K562 (cell line): ENCODE measurements around the gene PGRMC2. TPM values are rescaled to one million over a fixed set of nuclear protein-coding genes. Genes with fewer than 3 reads are reported as not detected.

Experiments used
- ATAC-seq: fragments of 200-7000 bp; cut with Tn5 transposase; 3 replicates; pipeline ENCODE4 v1.9.1; 2020; ENCODE audit warnings: moderate library complexity
- BruUV-seq: library from RNA; stranded (reverse); fragments of 400-500 nt; replicated peaks from 2 replicates; lab custom pipeline; 2021; lab: Mats Ljungman, UMichigan
- CTCF ChIA-PET: fragments of 300-600 bp; formaldehyde crosslinking; extraction: SDS; loops from one replicate; lab custom pipeline; 2021; ENCODE audit warnings: low intra/inter-chr PET ratio; lab: Yijun Ruan, JAX
- POLR2A ChIA-PET: fragments of 300-600, 350-650 bp; sonication (Branson Sonifier 250); formaldehyde crosslinking; extraction: SDS; loops from one replicate; lab custom pipeline; 2021; ENCODE audit warnings: antibody characterized with exemption, inconsistent platforms; lab: Yijun Ruan, JAX
- DNase-seq, 4 experiments: peaks; one replicate each; pipeline versions ENCODE4 v3.0.0 to v3.0.0-alpha.2; 2011 to 2018; ENCODE audit warnings: low spot score in 3 of 4, mixed read lengths in 3 of 4; ENCODE audit errors: extremely low read depth in 1 of 4
- FAIRE-seq: peaks from 2 replicates; lab custom pipeline; 2011; peaks lifted over from hg19 to GRCh38; lab: Jason Lieb, UNC
- H2AFZ ChIP-seq: 2 replicates; pipeline ENCODE4 v1.6.0; 2011; ENCODE audit warnings: low read depth, low read length, control low read depth, inconsistent platforms
- H3K27ac ChIP-seq: fragments of 200-600 bp; 3 replicates; pipeline ENCODE4 v1.8.0; 2011; ENCODE audit warnings: low read depth, mild to moderate bottlenecking, control low read depth, inconsistent platforms, low read length, moderate library complexity, mixed read lengths; ENCODE audit errors: extremely low read depth
- H3K27me3 ChIP-seq, 2 experiments: fragments of 300-600 bp in 1 of 2; 2 replicates in 1 of 2; 3 replicates in 1 of 2; pipeline versions ENCODE4 v1.6.0 to v1.8.0; 2011; ENCODE audit warnings: inconsistent platforms in 2 of 2, low read length in 2 of 2, mild to moderate bottlenecking in 1 of 2, mixed read lengths in 1 of 2, moderate library complexity in 1 of 2; ENCODE audit not compliant: control insufficient read depth in 2 of 2, insufficient read depth in 2 of 2
- H3K36me3 ChIP-seq: fragments of 300-600 bp; 3 replicates; pipeline ENCODE4 v1.8.0; 2011; ENCODE audit warnings: mild to moderate bottlenecking, low read length, inconsistent platforms; ENCODE audit not compliant: control insufficient read depth, insufficient read depth
- H3K4me1 ChIP-seq, 2 experiments: fragments of 200-600 bp in 1 of 2; replicated peaks in 1 of 2; 2 replicates in 1 of 2; 3 replicates in 1 of 2; pipeline versions ENCODE4 v1.5.1 to v1.8.0; 2011; ENCODE audit warnings: inconsistent platforms in 2 of 2, low read length in 2 of 2, mild to moderate bottlenecking in 1 of 2, mixed read lengths in 1 of 2, moderate library complexity in 1 of 2; ENCODE audit not compliant: control insufficient read depth in 2 of 2, insufficient read depth in 2 of 2
- H3K4me2 ChIP-seq: 2 replicates; pipeline ENCODE4 v1.6.1; 2011; ENCODE audit warnings: low read length, control low read depth, inconsistent platforms, mixed read lengths; ENCODE audit not compliant: insufficient read depth
- H3K4me3 ChIP-seq: fragments of 200-600 bp; sonication (generic), shearing (Covaris generic); 2 replicates; pipeline ENCODE4 v1.5.1; 2016; ENCODE audit warnings: control low read depth, inconsistent platforms
- H3K79me2 ChIP-seq: fragments of 200-600 bp; 3 replicates; pipeline ENCODE4 v1.8.0; 2011; ENCODE audit warnings: low read length, inconsistent platforms; ENCODE audit not compliant: control insufficient read depth, insufficient read depth
- H3K9ac ChIP-seq, 2 experiments: 2 replicates each; pipeline versions ENCODE4 v1.6.0 to v1.6.1; 2011; ENCODE audit warnings: low read depth in 2 of 2, low read length in 2 of 2, control low read depth in 1 of 2, inconsistent platforms in 1 of 2, mild to moderate bottlenecking in 1 of 2, mixed read lengths in 1 of 2; ENCODE audit not compliant: insufficient read depth in 1 of 2
- H3K9me1 ChIP-seq: one replicate; pipeline ENCODE4 v1.6.0; 2011; ENCODE audit warnings: inconsistent platforms, mild to moderate bottlenecking, low read length, moderate library complexity; ENCODE audit not compliant: control insufficient read depth, insufficient read depth
- H3K9me3 ChIP-seq: replicated peaks from 2 replicates; pipeline ENCODE4 v1.5.1; 2011; ENCODE audit warnings: low read depth, low read length, inconsistent platforms; ENCODE audit not compliant: control insufficient read depth, insufficient read depth
- H4K20me1 ChIP-seq: replicated peaks from 2 replicates; pipeline ENCODE4 v1.6.1; 2011; ENCODE audit warnings: low read length, inconsistent platforms, mixed read lengths; ENCODE audit not compliant: control insufficient read depth, insufficient read depth
- ARID1B ChIP-seq: fragments of 450-650 bp; IDR thresholded peaks from 2 replicates; pipeline ENCODE4 v1.6.1; 2016; ENCODE audit warnings: antibody characterized with exemption, mild to moderate bottlenecking, inconsistent platforms
- ATF7 ChIP-seq: fragments of 450-650 bp; IDR thresholded peaks from 2 replicates; pipeline ENCODE4 v1.7.1; 2014; ENCODE audit warnings: mild to moderate bottlenecking, moderate library complexity
- CBFA2T2 ChIP-seq: fragments of 450-650 bp; conservative IDR thresholded peaks from 2 replicates; pipeline ENCODE4 v1.6.1; 2017; ENCODE audit warnings: mild to moderate bottlenecking
- CBFA2T3 ChIP-seq: fragments of 450-650 bp; IDR thresholded peaks from 2 replicates; pipeline ENCODE4 v1.6.1; 2017
- CEBPG ChIP-seq, 3 experiments: fragments of 200-800 bp in 1 of 3; sonication (Bioruptor generic) in 1 of 3; sonication (generic) in 1 of 3; formaldehyde crosslinking in 1 of 3; IDR thresholded peaks in 2 of 3; conservative IDR thresholded peaks in 1 of 3; 2 replicates each; pipeline versions ENCODE4 v1.6.1 to v1.8.0; 2016 to 2022; ENCODE audit warnings: missing compliant biosample characterization in 2 of 3, missing genetic modification characterization in 2 of 3, mild to moderate bottlenecking in 1 of 3, missing genetic modification reagents in 1 of 3
- DACH1 ChIP-seq: fragments of 450-650 bp; IDR thresholded peaks from 2 replicates; pipeline ENCODE4 v1.6.1; 2018; ENCODE audit not compliant: partially characterized antibody
- DIDO1 ChIP-seq: fragments of 450-650 bp; IDR thresholded peaks from 2 replicates; pipeline ENCODE4 v1.6.1; 2016; ENCODE audit warnings: low read depth, missing biosample characterization, missing genetic modification characterization
- DPF2 ChIP-seq: fragments of 450-650 bp; IDR thresholded peaks from 2 replicates; pipeline ENCODE4 v1.6.1; 2016
- EP300 ChIP-seq: IDR thresholded peaks from 2 replicates; pipeline ENCODE4 v1.6.1; 2012; ENCODE audit warnings: low read length, improper control_type of control experiment
- KLF1 ChIP-seq: fragments of 450-650 bp; IDR thresholded peaks from 2 replicates; pipeline ENCODE4 v1.6.1; 2016; ENCODE audit warnings: missing genetic modification characterization, missing compliant biosample characterization
- MTA2 ChIP-seq: fragments of 450-650 bp; IDR thresholded peaks from 2 replicates; pipeline ENCODE4 v1.6.1; 2016; ENCODE audit warnings: low read depth
- MYBL2 ChIP-seq, 2 experiments: fragments of 450-650 bp in 1 of 2; sonication (generic) in 1 of 2; formaldehyde crosslinking in 1 of 2; IDR thresholded peaks; 2 replicates each; pipeline versions ENCODE4 v1.6.1 to v1.8.1; 2017 to 2022; ENCODE audit warnings: borderline replicate concordance in 1 of 2, inconsistent platforms in 1 of 2, low read depth in 1 of 2, mild to moderate bottlenecking in 1 of 2, missing genetic modification reagents in 1 of 2, moderate library complexity in 1 of 2
- NCOR1 ChIP-seq: fragments of 450-650 bp; IDR thresholded peaks from 2 replicates; pipeline ENCODE4 v1.6.1; 2016; ENCODE audit warnings: mild to moderate bottlenecking, moderate library complexity
- NR2F6 ChIP-seq: fragments of 450-650 bp; formaldehyde crosslinking; IDR thresholded peaks from 2 replicates; pipeline ENCODE4 v1.4.0; 2020; ENCODE audit warnings: mild to moderate bottlenecking
- SMARCA4 ChIP-seq: fragments of 450-650 bp; IDR thresholded peaks from 2 replicates; pipeline ENCODE4 v1.6.1; 2016
- SMARCE1 ChIP-seq: fragments of 450-650 bp; IDR thresholded peaks from 2 replicates; pipeline ENCODE4 v1.7.1; 2016; ENCODE audit warnings: mild to moderate bottlenecking
- SRSF1 ChIP-seq: fragments of 200-400 bp; formaldehyde crosslinking; IDR thresholded peaks from 2 replicates; pipeline ENCODE4 v1.6.1; 2017; ENCODE audit warnings: mild to moderate bottlenecking, low read depth, low read length, moderate library complexity
- TAL1 ChIP-seq: fragments of 450-650 bp; IDR thresholded peaks from 2 replicates; pipeline ENCODE4 v1.6.1; 2016; ENCODE audit warnings: mild to moderate bottlenecking
- TCF3 ChIP-seq: sonication (generic); formaldehyde crosslinking; IDR thresholded peaks from 2 replicates; pipeline ENCODE4 v1.4.0; 2020; ENCODE audit warnings: mild to moderate bottlenecking, missing genetic modification reagents
- ZBED1 ChIP-seq: IDR thresholded peaks from 2 replicates; pipeline ENCODE4 v1.6.1; 2014
- ZNF217 ChIP-seq: sonication (generic); formaldehyde crosslinking; IDR thresholded peaks from 2 replicates; pipeline ENCODE4 v1.8.0; 2022; ENCODE audit warnings: mild to moderate bottlenecking, missing genetic modification reagents
- ZNF384 ChIP-seq: IDR thresholded peaks from 2 replicates; pipeline ENCODE4 v1.6.1; 2012; ENCODE audit warnings: low read depth, low read length, improper control_type of control experiment
- ZSCAN29 ChIP-seq: fragments of 450-650 bp; IDR thresholded peaks from 2 replicates; pipeline ENCODE4 v1.6.1; 2017
- ZZZ3 ChIP-seq: fragments of 450-650 bp; IDR thresholded peaks from 2 replicates; pipeline ENCODE4 v1.6.1; 2016; ENCODE audit warnings: antibody characterized with exemption, mild to moderate bottlenecking, moderate library complexity
- WGBS: fragments of 100-300 bp; shearing (Covaris generic); methylation state at CpG from one replicate; pipeline ENCODE4 v1.1.6; 2016; ENCODE audit warnings: low coverage, mixed read lengths; ENCODE audit not compliant: insufficient coverage; ENCODE audit errors: missing lambda C conversion rate; 5-methylcytosine and 5-hydroxymethylcytosine counted together
- in situ Hi-C: fragments of 300-500 bp; cut with MboI; formaldehyde crosslinking; loops from 4 replicates; pipeline ENCODE4 v1.15.0; 2018; ENCODE audit warnings: inconsistent platforms, mixed read lengths
- intact Hi-C: fragments of 100-400 bp; cut with micrococcal nuclease; formaldehyde crosslinking; loops from 2 replicates; pipeline ENCODE4 v1.14.2; 2022
- polyA plus RNA-seq, 8 experiments: library from polyadenylated mRNA; depleted of rRNA in 4 of 8; stranded (reverse) in 5 of 8; unstranded in 3 of 8; fragments of >200 nt; fragmentation: Nextera tagmentation in 2 of 8; fragmentation: Illumina TruSeq in 1 of 8; extraction: Ambion mirVana in 2 of 8; extraction: Trizol in 1 of 8; gene quantifications; 2 replicates each; pipeline versions ENCODE4 v1.2.1 to v1.2.3, GENCODE V29; 2011 to 2014; ENCODE audit warnings: inconsistent platforms in 1 of 8, missing spikeins in 1 of 8
- total RNA-seq, 7 experiments: library from RNA; depleted of rRNA in 6 of 7; stranded (reverse); fragments of >200 nt in 6 of 7; fragmentation: Illumina TruSeq in 2 of 7; extraction: Trizol in 2 of 7; gene quantifications; 2 replicates each; pipeline versions ENCODE4 v1.2.1 to v1.2.3, GENCODE V29; 2011 to 2021; ENCODE audit warnings: low replicate concordance in 1 of 7
- TF ChIP-seq, protein P1 (sequence below): IDR thresholded peaks from 2 replicates; pipeline ENCODE4 v1.6.1; 2012; ENCODE audit warnings: low read depth, low read length, improper control_type of control experiment, borderline replicate concordance
- TF ChIP-seq, protein P2 (sequence below): fragments of 450-650 bp; IDR thresholded peaks from 2 replicates; pipeline ENCODE4 v1.6.1; 2016; ENCODE audit warnings: low read depth, mild to moderate bottlenecking, moderate library complexity

Gene PGRMC2
- total and polyA plus RNA-seq, 9 of the 15 experiments (the other 6 are each of a cell fraction or from before 2014, with no cell fraction given) = 12.4 to 81.3 (median 22.7) TPM

DNA sequence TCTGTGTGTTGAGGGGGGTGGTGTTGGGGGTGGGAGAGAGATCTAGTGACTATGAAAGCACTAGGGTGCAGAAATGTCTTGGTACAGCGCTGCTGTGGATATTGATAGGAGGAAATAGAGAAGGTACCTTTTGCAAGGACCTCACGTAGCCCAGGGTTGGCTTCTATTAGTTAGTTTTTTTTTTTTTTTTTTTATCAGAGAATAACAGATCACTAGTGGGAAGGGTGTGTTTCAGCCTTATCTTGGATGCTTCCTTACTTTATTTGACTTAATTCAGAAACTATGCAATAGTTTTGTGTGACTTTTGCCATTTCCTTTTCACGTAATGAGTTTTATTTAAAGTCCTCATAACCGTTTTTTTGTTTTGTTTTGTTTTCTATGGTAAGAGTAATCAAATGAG lies 16.4 kb upstream of the PGRMC2 start:
- H4K20me1 ChIP-seq = no peaks in the 10 kb centered on the region
- FAIRE-seq = no peak
- H3K9ac ChIP-seq = peak overlapping the region in 1 of 2 experiments; percentile 56; a peak in 2 of 4 replicates
- H2AFZ ChIP-seq = peak overlapping the region; percentile 70
- H3K9me3 ChIP-seq = no peaks in the 10 kb centered on the region
- H3K79me2 ChIP-seq = no peaks in the 10 kb centered on the region
- H3K4me1 ChIP-seq = peaks cover 29 to 46% of the 10 kb centered on the region in 2 experiments
- DNase-seq = peak; percentile 37 to 54 (median 46)
- in situ Hi-C loops = no loop called here
- CTCF ChIA-PET = no interaction called here
- intact Hi-C loops = no loop called here
- WGBS = 5% methylated on average over 4 of the region's 4 CpGs
- peak overlapping the region; percentile 63 for H3K27ac ChIP-seq
- POLR2A ChIA-PET = interaction anchor here (1.0 kb wide), 1 partner anchor 14 kb away, joined by 6 read pairs; no protein-coding TSS in a partner anchor
- no peak overlapping the region for H3K4me3 ChIP-seq
- no peaks in the 10 kb centered on the region for H3K36me3 ChIP-seq
- no peaks in the 10 kb centered on the region for H3K9me1 ChIP-seq
- no TSS peak for BruUV-seq
- H3K4me2 ChIP-seq = peak overlapping the region; percentile 46; the same call in 1 of the 2 replicates
- ATAC-seq = peak; percentile 36
- H3K27me3 ChIP-seq = no peaks in the 10 kb centered on the region
- TF ChIP-seq, protein P1, sequence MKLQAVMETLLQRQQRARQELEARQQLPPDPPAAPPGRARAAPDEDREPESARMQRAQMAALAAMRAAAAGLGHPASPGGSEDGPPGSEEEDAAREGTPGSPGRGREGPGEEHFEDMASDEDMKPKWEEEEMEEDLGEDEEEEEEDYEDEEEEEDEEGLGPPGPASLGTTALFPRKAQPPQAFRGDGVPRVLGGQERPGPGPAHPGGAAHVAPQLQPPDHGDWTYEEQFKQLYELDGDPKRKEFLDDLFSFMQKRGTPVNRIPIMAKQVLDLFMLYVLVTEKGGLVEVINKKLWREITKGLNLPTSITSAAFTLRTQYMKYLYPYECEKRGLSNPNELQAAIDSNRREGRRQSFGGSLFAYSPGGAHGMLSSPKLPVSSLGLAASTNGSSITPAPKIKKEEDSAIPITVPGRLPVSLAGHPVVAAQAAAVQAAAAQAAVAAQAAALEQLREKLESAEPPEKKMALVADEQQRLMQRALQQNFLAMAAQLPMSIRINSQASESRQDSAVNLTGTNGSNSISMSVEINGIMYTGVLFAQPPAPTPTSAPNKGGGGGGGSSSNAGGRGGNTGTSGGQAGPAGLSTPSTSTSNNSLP = 0 out of 2 replicates have a peak, but pooled peaks have one; percentile 67
- TF ChIP-seq CEBPG (CRISPR knock-in tag; IDR thresholded peaks at IDR 0.05) = no peak
- no peak for TF ChIP-seq CEBPG (tag; conservative IDR thresholded peaks at IDR 0.05 in 1 of 2, IDR thresholded peaks at IDR 0.05 in 1 of 2)
- peak; percentile 51; the same call in 1 of the 2 replicates for TF ChIP-seq TCF3
- TF ChIP-seq EP300 = peak; percentile 43; the same call in 1 of the 2 replicates
- peak; percentile 17 for TF ChIP-seq DACH1
- TF ChIP-seq SMARCE1 = peak; percentile 57; the same call in 1 of the 2 replicates
- TF ChIP-seq NCOR1 = peak; percentile 28; the same call in 1 of the 2 replicates
- TF ChIP-seq SRSF1 = no peak
- no peak for TF ChIP-seq MYBL2 (IDR thresholded peaks at IDR 0.05; ENCODE audit: low read depth)
- no peak for TF ChIP-seq MYBL2 (CRISPR knock-in tag; IDR thresholded peaks at IDR 0.05; ENCODE audit: borderline replicate concordance)
- TF ChIP-seq MTA2 = peak; percentile 31; the same call in 1 of the 2 replicates
- peak; percentile 76 for TF ChIP-seq CBFA2T3
- TF ChIP-seq NR2F6 (CRISPR knock-in tag) = no peak
- TF ChIP-seq DIDO1 (tag) = no peak
- TF ChIP-seq ZNF217 (CRISPR knock-in tag) = no peak
- TF ChIP-seq ATF7 = no peak
- TF ChIP-seq CBFA2T2 = peak; percentile 46
- peak; percentile 82 for TF ChIP-seq ARID1B
- TF ChIP-seq, protein P2, sequence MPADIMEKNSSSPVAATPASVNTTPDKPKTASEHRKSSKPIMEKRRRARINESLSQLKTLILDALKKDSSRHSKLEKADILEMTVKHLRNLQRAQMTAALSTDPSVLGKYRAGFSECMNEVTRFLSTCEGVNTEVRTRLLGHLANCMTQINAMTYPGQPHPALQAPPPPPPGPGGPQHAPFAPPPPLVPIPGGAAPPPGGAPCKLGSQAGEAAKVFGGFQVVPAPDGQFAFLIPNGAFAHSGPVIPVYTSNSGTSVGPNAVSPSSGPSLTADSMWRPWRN = no peak
- TF ChIP-seq DPF2 = peak; percentile 70
- no peak for TF ChIP-seq ZSCAN29
- TF ChIP-seq KLF1 (tag) = no peak
- peak; percentile 65 for TF ChIP-seq TAL1
- TF ChIP-seq ZZZ3 = no peak
- no peak for TF ChIP-seq ZBED1
- peak; percentile 80 for TF ChIP-seq SMARCA4
- peak; percentile 83 for TF ChIP-seq ZNF384
